Heart left ventricle (tissue), 13 donors: ENCODE measurements around the gene COL15A1.

Experiments
- POLR2A ChIP-seq, 2 donors: fragments of 450-650 bp; IDR thresholded peaks; one replicate each; pipeline ENCODE4 v1.6.1; 2017; ENCODE audit warnings: antibody characterized with exemption in 2 of 2, mild to moderate bottlenecking in 2 of 2, moderate library complexity in 2 of 2
- TF ChIP-seq, protein P1 (sequence below), 12 donors: fragments of 200-600 bp; sonication (generic) in 4 of 12; IDR thresholded peaks; one replicate each; pipeline versions ENCODE4 v1.5.0 to v1.8.0; 2018 to 2022; ENCODE audit warnings: antibody characterized with exemption in 12 of 12, mild to moderate bottlenecking in 5 of 12
- donor health status: ischemic (EF 13 %, LVEDD 7.1; RV severe dilation, severe dysfunction).
- donor health status: DM: no; HTN: yes; CAD: no.
- donor health status: DM: no; HTN: no; CAD: no.
- donor health status: ischemic (EF 25% LVEDD 6.9; RV normal size, moderate dysfunction).
- donor health status: ischemic (EF 25% LVEDD 5.7; RV mildly dilated, moderate dysfunction).
- donor health status: ischemic (EF 35%, LVEDD 5.7; RV mildly dilated, moderate dysfunction).
- donor health status: nonischemic (EF 11% LVEDD 7.7; RV severe dilation, severe dysfunction).
- donor health status: DM: yes; HTN: yes; CAD: no.
- donor health status: PGD.
- donor health status: ischemic (EF 29% LVEDD 5.4; RV normal size, mild dysfunction).
- donor health status: nonischemic (EF 23%, LVEDD 6.1; RV moderate dilation, normal function).

DNA sequence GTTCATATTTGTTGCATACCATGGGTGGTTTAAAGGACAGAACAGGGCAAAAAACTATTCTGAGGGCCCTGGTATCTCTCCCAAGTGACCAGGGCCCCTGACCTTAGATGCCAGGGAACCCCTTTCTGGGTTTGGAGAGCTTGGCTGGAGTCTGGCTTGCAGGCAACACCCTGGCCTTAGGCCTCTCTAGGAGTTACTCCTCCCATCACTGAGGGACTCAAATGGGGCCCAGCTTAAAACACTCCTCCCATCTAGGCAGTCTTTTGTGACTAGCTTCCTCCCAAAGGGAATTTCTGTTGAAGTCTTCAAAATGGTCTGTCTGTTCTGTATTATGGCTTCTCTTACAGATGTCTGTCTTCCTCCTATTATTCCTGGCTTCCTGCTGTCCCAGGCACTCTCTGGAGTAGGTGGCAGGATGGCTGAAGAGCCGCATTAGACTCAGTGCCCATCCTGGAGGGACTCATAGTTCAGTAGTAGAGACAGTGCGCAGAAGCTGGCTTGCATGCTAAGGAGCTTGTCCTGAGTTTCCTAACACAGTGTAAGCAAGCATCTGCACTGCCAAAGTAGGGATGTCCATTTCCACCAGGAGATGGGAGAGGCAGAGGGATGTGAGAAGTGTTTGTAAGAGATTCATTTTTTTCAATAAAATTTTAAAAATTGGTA lies 10.0 kb downstream of the COL15A1 start:
- TF ChIP-seq, protein P1, sequence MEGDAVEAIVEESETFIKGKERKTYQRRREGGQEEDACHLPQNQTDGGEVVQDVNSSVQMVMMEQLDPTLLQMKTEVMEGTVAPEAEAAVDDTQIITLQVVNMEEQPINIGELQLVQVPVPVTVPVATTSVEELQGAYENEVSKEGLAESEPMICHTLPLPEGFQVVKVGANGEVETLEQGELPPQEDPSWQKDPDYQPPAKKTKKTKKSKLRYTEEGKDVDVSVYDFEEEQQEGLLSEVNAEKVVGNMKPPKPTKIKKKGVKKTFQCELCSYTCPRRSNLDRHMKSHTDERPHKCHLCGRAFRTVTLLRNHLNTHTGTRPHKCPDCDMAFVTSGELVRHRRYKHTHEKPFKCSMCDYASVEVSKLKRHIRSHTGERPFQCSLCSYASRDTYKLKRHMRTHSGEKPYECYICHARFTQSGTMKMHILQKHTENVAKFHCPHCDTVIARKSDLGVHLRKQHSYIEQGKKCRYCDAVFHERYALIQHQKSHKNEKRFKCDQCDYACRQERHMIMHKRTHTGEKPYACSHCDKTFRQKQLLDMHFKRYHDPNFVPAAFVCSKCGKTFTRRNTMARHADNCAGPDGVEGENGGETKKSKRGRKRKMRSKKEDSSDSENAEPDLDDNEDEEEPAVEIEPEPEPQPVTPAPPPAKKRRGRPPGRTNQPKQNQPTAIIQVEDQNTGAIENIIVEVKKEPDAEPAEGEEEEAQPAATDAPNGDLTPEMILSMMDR (IDR thresholded peaks at IDR 0.05), result no peak
- no peak for TF ChIP-seq POLR2A (IDR thresholded peaks at IDR 0.05)
